ENCODE results near the gene RIPPLY3. TPM values are rescaled to one million over a fixed set of nuclear protein-coding genes. Genes with fewer than 3 reads are reported as not detected.
"Not testable (repeated sequence)": the region's sequence is repeated elsewhere in the genome, so short reads cannot be mapped to it uniquely, and the experiment has no call there.

Gene RIPPLY3
- polyA plus RNA-seq, 1 donor (not counting 4 experiments of a cell fraction or from before 2014, with no cell fraction given), result 0.05 TPM

DNA sequence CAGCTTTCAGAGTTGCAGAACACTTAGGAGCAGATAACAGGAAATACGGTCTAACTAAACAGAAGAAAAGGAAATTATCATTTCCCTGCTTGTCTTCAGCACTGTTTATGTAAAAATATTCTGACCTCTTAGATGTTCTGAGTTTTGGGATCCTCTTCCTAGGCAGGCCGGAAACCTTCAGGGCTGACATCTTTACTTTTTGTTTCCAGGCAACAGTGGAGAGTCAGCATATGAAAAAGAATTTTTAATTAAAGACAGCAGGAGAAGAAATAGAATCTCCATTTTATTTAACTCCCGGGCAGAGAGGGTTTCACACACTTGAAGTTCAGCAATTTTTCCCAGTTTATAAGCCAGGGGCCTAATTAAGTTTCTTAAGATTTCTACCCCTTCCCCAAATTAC lies 5.1 kb upstream of the RIPPLY3 start:
- Histone ChIP-seq H3K36me3 (ENCODE audit: control insufficient read depth in 2 of 2, extremely low read depth in 1 of 2, insufficient read depth in 2 of 2, low read length in 2 of 2) (no peaks in the 10 kb centered on the region), H4K20me1 (ENCODE audit: control insufficient read depth, extremely low read depth, insufficient read depth, low read length) (no peaks in the 10 kb centered on the region), H3K9ac (ENCODE audit: control insufficient read depth, extremely low read depth, insufficient read depth, low read length) (no peak overlapping the region), H2AFZ (ENCODE audit: control insufficient read depth, low read length) (no peak overlapping the region), H3K27ac (ENCODE audit: control insufficient read depth, insufficient read depth, low read length) (no peak overlapping the region), H3K27me3 (ENCODE audit: control insufficient read depth, extremely low read depth, insufficient read depth, low read length) (peaks cover 11% of the 10 kb centered on the region), H3K9me1 (ENCODE audit: control insufficient read depth, extremely low read depth, insufficient read depth, low read length) (no peaks in the 10 kb centered on the region), H3K4me1 (ENCODE audit: control insufficient read depth, extremely low read depth, insufficient read depth, low read length) (no peaks in the 10 kb centered on the region), H3K4me2 (ENCODE audit: control insufficient read depth, extremely low read depth, insufficient read depth, low read depth, low read length) (no peak overlapping the region), H3K9me3 (ENCODE audit: control insufficient read depth, low read depth, low read length) (no peaks in the 10 kb centered on the region), H3K79me2 (ENCODE audit: control insufficient read depth, insufficient read depth, low read length) (no peaks in the 10 kb centered on the region), H3K4me3 (ENCODE audit: control insufficient read depth in 2 of 3, extremely low read depth in 1 of 3, insufficient read depth in 2 of 3, low read depth in 1 of 3, low read length in 3 of 3) (no peak overlapping the region)
- DNase-seq (ENCODE audit: low read depth, low spot score) (no peak), FAIRE-seq (no peak)
- dilution Hi-C loops (cut with MboI; ENCODE audit: extremely low pct_ligation_motif_present, low sequenced_read_pairs), result no loop called here
- TF ChIP-seq, protein P1, sequence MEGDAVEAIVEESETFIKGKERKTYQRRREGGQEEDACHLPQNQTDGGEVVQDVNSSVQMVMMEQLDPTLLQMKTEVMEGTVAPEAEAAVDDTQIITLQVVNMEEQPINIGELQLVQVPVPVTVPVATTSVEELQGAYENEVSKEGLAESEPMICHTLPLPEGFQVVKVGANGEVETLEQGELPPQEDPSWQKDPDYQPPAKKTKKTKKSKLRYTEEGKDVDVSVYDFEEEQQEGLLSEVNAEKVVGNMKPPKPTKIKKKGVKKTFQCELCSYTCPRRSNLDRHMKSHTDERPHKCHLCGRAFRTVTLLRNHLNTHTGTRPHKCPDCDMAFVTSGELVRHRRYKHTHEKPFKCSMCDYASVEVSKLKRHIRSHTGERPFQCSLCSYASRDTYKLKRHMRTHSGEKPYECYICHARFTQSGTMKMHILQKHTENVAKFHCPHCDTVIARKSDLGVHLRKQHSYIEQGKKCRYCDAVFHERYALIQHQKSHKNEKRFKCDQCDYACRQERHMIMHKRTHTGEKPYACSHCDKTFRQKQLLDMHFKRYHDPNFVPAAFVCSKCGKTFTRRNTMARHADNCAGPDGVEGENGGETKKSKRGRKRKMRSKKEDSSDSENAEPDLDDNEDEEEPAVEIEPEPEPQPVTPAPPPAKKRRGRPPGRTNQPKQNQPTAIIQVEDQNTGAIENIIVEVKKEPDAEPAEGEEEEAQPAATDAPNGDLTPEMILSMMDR (optimal IDR thresholded peaks at IDR 0.05 in 1 of 3, IDR thresholded peaks at IDR 0.05 in 1 of 3, conservative IDR thresholded peaks at IDR 0.05 in 1 of 3; ENCODE audit: extremely low read depth in 1 of 3, insufficient read depth in 2 of 3, low read length in 3 of 3), result no peak
- no peak for TF ChIP-seq EZH2 (IDR thresholded peaks at IDR 0.05; ENCODE audit: low read length)

- dilution Hi-C loops (cut with MboI; ENCODE audit: extremely low pct_ligation_motif_present, low sequenced_read_pairs); H3K4me3 ChIP-seq (ENCODE audit: control insufficient read depth in 2 of 3, extremely low read depth in 1 of 3, insufficient read depth in 2 of 3, low read depth in 1 of 3, low read length in 3 of 3); H2AFZ ChIP-seq (ENCODE audit: control insufficient read depth, low read length); H3K9me1 ChIP-seq (ENCODE audit: control insufficient read depth, extremely low read depth, insufficient read depth, low read length); DNase-seq (ENCODE audit: low read depth, low spot score); H3K4me2 ChIP-seq (ENCODE audit: control insufficient read depth, extremely low read depth, insufficient read depth, low read depth, low read length); H3K79me2 ChIP-seq (ENCODE audit: control insufficient read depth, insufficient read depth, low read length); H3K27ac ChIP-seq (ENCODE audit: control insufficient read depth, insufficient read depth, low read length); H3K4me1 ChIP-seq (ENCODE audit: control insufficient read depth, extremely low read depth, insufficient read depth, low read length); FAIRE-seq; H3K9me3 ChIP-seq (ENCODE audit: control insufficient read depth, low read depth, low read length); H3K36me3 ChIP-seq (ENCODE audit: control insufficient read depth in 2 of 2, extremely low read depth in 1 of 2, insufficient read depth in 2 of 2, low read length in 2 of 2); H3K9ac ChIP-seq (ENCODE audit: control insufficient read depth, extremely low read depth, insufficient read depth, low read length); H4K20me1 ChIP-seq (ENCODE audit: control insufficient read depth, extremely low read depth, insufficient read depth, low read length): not testable (repeated sequence)
- H3K27me3 ChIP-seq (ENCODE audit: control insufficient read depth, extremely low read depth, insufficient read depth, low read length), result peaks cover 20% of the 10 kb centered on the region
Observed at GRCh38 chr21:37002851-37003250, 3.7 kb upstream of the RIPPLY3 start.

DNA sequence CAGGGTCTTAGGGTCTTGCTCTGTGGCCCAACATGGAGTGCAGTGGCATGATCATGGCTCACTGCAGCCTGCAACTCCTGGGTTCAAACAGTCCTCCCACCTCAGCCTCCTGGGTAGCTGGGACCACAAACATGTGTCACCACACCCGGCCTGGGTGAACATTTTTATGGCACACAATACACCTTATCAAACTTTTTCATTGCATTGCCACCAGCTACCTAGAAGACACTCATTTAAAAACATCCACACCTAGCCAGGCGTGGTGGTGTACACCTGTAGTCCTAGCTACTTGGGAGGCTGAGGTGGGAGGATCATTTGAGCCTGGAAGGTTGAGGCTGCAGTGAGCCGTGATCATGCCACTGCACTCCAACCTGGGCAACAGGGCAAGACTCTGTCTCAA lies 2.6 kb upstream of the RIPPLY3 start:
- H3K79me2 ChIP-seq (ENCODE audit: control insufficient read depth, insufficient read depth, low read length); H3K4me2 ChIP-seq (ENCODE audit: control insufficient read depth, extremely low read depth, insufficient read depth, low read depth, low read length); H3K4me3 ChIP-seq (ENCODE audit: control insufficient read depth in 2 of 3, extremely low read depth in 1 of 3, insufficient read depth in 2 of 3, low read depth in 1 of 3, low read length in 3 of 3); H4K20me1 ChIP-seq (ENCODE audit: control insufficient read depth, extremely low read depth, insufficient read depth, low read length); DNase-seq (ENCODE audit: low read depth, low spot score); H2AFZ ChIP-seq (ENCODE audit: control insufficient read depth, low read length); H3K9me1 ChIP-seq (ENCODE audit: control insufficient read depth, extremely low read depth, insufficient read depth, low read length); H3K4me1 ChIP-seq (ENCODE audit: control insufficient read depth, extremely low read depth, insufficient read depth, low read length); dilution Hi-C loops (cut with MboI; ENCODE audit: extremely low pct_ligation_motif_present, low sequenced_read_pairs); H3K9ac ChIP-seq (ENCODE audit: control insufficient read depth, extremely low read depth, insufficient read depth, low read length); H3K36me3 ChIP-seq (ENCODE audit: control insufficient read depth in 2 of 2, extremely low read depth in 1 of 2, insufficient read depth in 2 of 2, low read length in 2 of 2); H3K27ac ChIP-seq (ENCODE audit: control insufficient read depth, insufficient read depth, low read length); H3K9me3 ChIP-seq (ENCODE audit: control insufficient read depth, low read depth, low read length); FAIRE-seq: not testable (repeated sequence)
- peaks cover 23% of the 10 kb centered on the region for H3K27me3 ChIP-seq (ENCODE audit: control insufficient read depth, extremely low read depth, insufficient read depth, low read length)

All from keratinocyte (primary cell).